GM12892 (cell line): ENCODE measurements around the gene MERTK.

Source experiments
- POLR2A ChIP-seq: IDR thresholded peaks from 2 replicates; pipeline ENCODE4 v1.6.1; 2011; ENCODE audit warnings: low read depth, low read length, control low read depth
- TAF1 ChIP-seq: IDR thresholded peaks from 2 replicates; pipeline ENCODE4 v1.6.1; 2011; ENCODE audit warnings: low read depth, mild to moderate bottlenecking, control low read depth, low read length, borderline replicate concordance

DNA sequence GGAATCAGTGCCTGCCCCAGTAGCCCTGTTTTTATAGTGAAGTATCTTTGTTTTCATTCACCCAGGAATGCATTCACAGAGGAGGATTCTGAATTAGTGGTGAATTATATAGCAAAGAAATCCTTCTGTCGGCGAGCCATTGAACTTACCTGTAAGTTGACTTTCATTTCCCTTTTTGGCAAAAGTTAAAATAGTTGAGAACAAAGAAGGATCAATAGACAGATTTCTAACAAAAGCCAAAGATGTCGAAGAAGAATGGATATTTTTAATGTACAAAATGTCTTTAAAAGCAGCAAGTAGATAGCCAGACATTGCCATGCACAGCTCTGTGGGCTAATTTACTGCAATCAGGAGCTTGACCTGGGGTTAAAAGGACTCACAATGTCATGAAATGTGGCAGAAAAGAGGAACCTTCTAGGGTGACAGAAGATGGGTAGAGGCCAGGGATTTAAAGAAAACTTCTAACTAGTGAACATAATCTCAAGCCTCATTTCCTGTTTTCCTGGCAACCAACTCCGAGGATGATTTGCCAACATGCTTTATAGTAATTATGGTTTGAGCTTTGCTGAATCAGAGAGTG, 102.8 kb downstream of the MERTK start:
- TF ChIP-seq POLR2A: no peak
- no peak for TF ChIP-seq TAF1
